Measurements from ENCODE around the gene SKIDA1. TPM values are rescaled to one million over a fixed set of nuclear protein-coding genes. Genes with fewer than 3 reads are reported as not detected.

The SKIDA1 gene
- total RNA-seq, 1 experiment from 2014 or later = 9.4 TPM

- TF ChIP-seq MYBL2 (CRISPR knock-in tag; IDR thresholded peaks at IDR 0.05) (no peak), ZNF317 (CRISPR knock-in tag; IDR thresholded peaks at IDR 0.05; ENCODE audit: borderline replicate concordance, low read depth) (no peak), ATF6 (CRISPR knock-in tag; IDR thresholded peaks at IDR 0.05) (no peak), GRHL2 (CRISPR knock-in tag; IDR thresholded peaks at IDR 0.05; ENCODE audit: insufficient replicate concordance, severe bottlenecking) (no peak), ZNF396 (CRISPR knock-in tag; IDR thresholded peaks at IDR 0.05; ENCODE audit: borderline replicate concordance) (no peak), ATF2 (CRISPR knock-in tag; IDR thresholded peaks at IDR 0.05; ENCODE audit: borderline replicate concordance, low read depth) (no peak)
Observed at GRCh38 chr10:21521751-21522533, 3.5 kb downstream of the SKIDA1 start (continued).

GRCh38 chr10:21520949-21521348, 4.5 kb downstream of the SKIDA1 start:
- DNase-seq (ENCODE audit: low spot score) (no peak), ATAC-seq (no peak)
- no peaks in the 10 kb centered on the region for H3K36me3 Mint-ChIP-seq
- ChIA-PET POLR2A (interaction anchor here (0.6 to 3.0 kb wide), 3 partner anchors 11 to 174 kb away, joined by 3 to 20 read pairs (median 4); no protein-coding TSS in a partner anchor), CTCF (interaction anchor here (1.1 to 1.8 kb wide), 2 partner anchors 26 to 242 kb away, joined by 3 to 8 read pairs; no protein-coding TSS in a partner anchor)
- peaks cover 16% of the 10 kb centered on the region for H3K27me3 Mint-ChIP-seq (ENCODE audit: low read depth)
- peak overlapping the region; percentile 88 for H3K4me3 Mint-ChIP-seq
- peaks cover 63% of the 10 kb centered on the region for H3K4me1 Mint-ChIP-seq
- no peaks in the 10 kb centered on the region for H3K9me3 Mint-ChIP-seq
- TF ChIP-seq CBFB (CRISPR knock-in tag; IDR thresholded peaks at IDR 0.05; ENCODE audit: low read depth) = no peak
- TF ChIP-seq FOXP1 (CRISPR knock-in tag; IDR thresholded peaks at IDR 0.05; ENCODE audit: borderline replicate concordance) = no peak
- no peak for TF ChIP-seq CDX4 (CRISPR knock-in tag; IDR thresholded peaks at IDR 0.05; ENCODE audit: borderline replicate concordance)
- no peak for TF ChIP-seq NFYB (CRISPR knock-in tag; conservative IDR thresholded peaks at IDR 0.05; ENCODE audit: low read depth)
- no peak for TF ChIP-seq FOXP4 (CRISPR knock-in tag; IDR thresholded peaks at IDR 0.05)
- TF ChIP-seq FOXK1 (CRISPR knock-in tag; IDR thresholded peaks at IDR 0.05) = no peak
- no peak for TF ChIP-seq TCF7 (CRISPR knock-in tag; IDR thresholded peaks at IDR 0.05; ENCODE audit: low read depth)
- TF ChIP-seq MYBL2 (CRISPR knock-in tag; IDR thresholded peaks at IDR 0.05) = no peak
- no peak for TF ChIP-seq NFATC4 (CRISPR knock-in tag; IDR thresholded peaks at IDR 0.05)
- peak overlapping the region; percentile 62; the same call in 1 of the 2 replicates for H3K27ac Mint-ChIP-seq

- no peaks in the 10 kb centered on the region for H3K9me3 Mint-ChIP-seq
- H3K27ac Mint-ChIP-seq = no peak overlapping the region
- H3K4me1 Mint-ChIP-seq = peaks cover 66% of the 10 kb centered on the region
- ChIA-PET CTCF (interaction anchor here (1.8 kb wide), 1 partner anchor 25 kb away, joined by 8 read pairs; no protein-coding TSS in a partner anchor), POLR2A (interaction anchor here (0.7 to 3.0 kb wide), 3 partner anchors 11 to 209 kb away, joined by 3 to 20 read pairs (median 4); no protein-coding TSS in a partner anchor)
- DNase-seq (ENCODE audit: low spot score) (no peak), ATAC-seq (no peak)
- no peaks in the 10 kb centered on the region for H3K36me3 Mint-ChIP-seq
- H3K27me3 Mint-ChIP-seq (ENCODE audit: low read depth) = peaks cover 20% of the 10 kb centered on the region
- H3K4me3 Mint-ChIP-seq = peak overlapping the region; percentile 88
- TF ChIP-seq ATF1 (CRISPR knock-in tag; IDR thresholded peaks at IDR 0.05) (no peak), NR1H2 (CRISPR knock-in tag; IDR thresholded peaks at IDR 0.05) (no peak), GABPB1 (CRISPR knock-in tag; IDR thresholded peaks at IDR 0.05) (no peak), USF1 (CRISPR knock-in tag; IDR thresholded peaks at IDR 0.05) (no peak), MYBL2 (CRISPR knock-in tag; IDR thresholded peaks at IDR 0.05) (no peak), ZNF281 (CRISPR knock-in tag; IDR thresholded peaks at IDR 0.05) (no peak), ZNF232 (CRISPR knock-in tag; IDR thresholded peaks at IDR 0.05) (no peak), SOX15 (CRISPR knock-in tag; IDR thresholded peaks at IDR 0.05) (no peak), ETV6 (CRISPR knock-in tag; IDR thresholded peaks at IDR 0.05) (no peak)
Observed at GRCh38 chr10:21520509-21520908, 5.0 kb downstream of the SKIDA1 start.
